ENCODE measurements around the gene FAIM. TPM values are rescaled to one million over a fixed set of nuclear protein-coding genes. Genes with fewer than 3 reads are reported as not detected.
A peak's percentile ranks its signal among the peaks of the same experiment; 100 is the strongest.
"Not testable (repeated sequence)": the region's sequence is repeated elsewhere in the genome, so short reads cannot be mapped to it uniquely, and the experiment has no call there.

FAIM gene
- total RNA-seq, 1 experiment from 2014 or later, result 29.2 TPM

GRCh38 chr3:138560501-138560900 lies 48.1 kb upstream of the FAIM start:
- no peak overlapping the region for H2AFZ ChIP-seq (ENCODE audit: low read length)
- BruUV-seq (replicated peaks), result no TSS peak
- CTCF ChIA-PET, result no interaction called here

GRCh38 chr3:138562902-138563301 lies 45.7 kb upstream of the FAIM start:
- H3F3A ChIP-seq (ENCODE audit: low read length, unreplicated experiment); H2AFZ ChIP-seq (ENCODE audit: low read length); H3K9me2 ChIP-seq (replicated peaks; ENCODE audit: low read length); H3K79me2 ChIP-seq (ENCODE audit: low read length); ATAC-seq; H3K4me1 ChIP-seq (ENCODE audit: insufficient read depth, low read length); H3K9ac ChIP-seq (ENCODE audit: low read length); H3K4me2 ChIP-seq (ENCODE audit: low read length); H4K20me1 ChIP-seq (ENCODE audit: low read length); H3K9me3 ChIP-seq (ENCODE audit: low read length); DNase-seq; H3K27ac ChIP-seq (ENCODE audit: low read length); POLR2A ChIA-PET (ENCODE audit: unreplicated experiment); CTCF ChIA-PET; BruUV-seq (replicated peaks); H3K4me3 ChIP-seq (ENCODE audit: low read length); intact Hi-C loops (cut with micrococcal nuclease); H3K27me3 ChIP-seq (ENCODE audit: low read length): not testable (repeated sequence)
- H3K36me3 ChIP-seq (ENCODE audit: low read depth, low read length), result peaks cover 10% of the 10 kb centered on the region; the same call in 1 of the 2 replicates

More at GRCh38 chr3:138560501-138560900, 48.1 kb upstream of the FAIM start:
- H3K27ac ChIP-seq (ENCODE audit: low read length), result no peak overlapping the region
- ATAC-seq (no peak), DNase-seq (no peak)
- TF ChIP-seq EZH2 (IDR thresholded peaks at IDR 0.05; ENCODE audit: low read length, unreplicated experiment), result no peak
- TF ChIP-seq EZH2phosphoT487 (IDR thresholded peaks at IDR 0.05; ENCODE audit: borderline replicate concordance, low read length), result no peak
- no peak for TF ChIP-seq CTCF (conservative IDR thresholded peaks at IDR 0.05; ENCODE audit: low read depth, low read length)
- H3K4me3 ChIP-seq (ENCODE audit: low read length), result no peak overlapping the region
- intact Hi-C loops (cut with micrococcal nuclease), result no loop called here
- no peaks in the 10 kb centered on the region for H3K9me3 ChIP-seq (ENCODE audit: low read length)
- peaks cover 10% of the 10 kb centered on the region; the same call in 1 of the 2 replicates for H3K36me3 ChIP-seq (ENCODE audit: low read depth, low read length)
- POLR2A ChIA-PET (ENCODE audit: unreplicated experiment), result no interaction called here
- no peak overlapping the region for H3K4me2 ChIP-seq (ENCODE audit: low read length)
- no peaks in the 10 kb centered on the region for H3K9me2 ChIP-seq (replicated peaks; ENCODE audit: low read length)
- H3K9ac ChIP-seq (ENCODE audit: low read length), result no peak overlapping the region
- H3K27me3 ChIP-seq (ENCODE audit: low read length), result no peaks in the 10 kb centered on the region
- H3F3A ChIP-seq (ENCODE audit: low read length, unreplicated experiment), result no peaks in the 10 kb centered on the region
- no peaks in the 10 kb centered on the region for H3K4me1 ChIP-seq (ENCODE audit: insufficient read depth, low read length)
- H3K79me2 ChIP-seq (ENCODE audit: low read length), result no peaks in the 10 kb centered on the region
- H4K20me1 ChIP-seq (ENCODE audit: low read length), result no peaks in the 10 kb centered on the region

GRCh38 chr3:138566293-138566692 lies 42.3 kb upstream of the FAIM start:
- intact Hi-C loops (cut with micrococcal nuclease); H3K4me3 ChIP-seq (ENCODE audit: low read length); H3F3A ChIP-seq (ENCODE audit: low read length, unreplicated experiment); DNase-seq; H3K4me1 ChIP-seq (ENCODE audit: insufficient read depth, low read length); H2AFZ ChIP-seq (ENCODE audit: low read length); H3K4me2 ChIP-seq (ENCODE audit: low read length); H4K20me1 ChIP-seq (ENCODE audit: low read length); H3K9me3 ChIP-seq (ENCODE audit: low read length); ATAC-seq; H3K9ac ChIP-seq (ENCODE audit: low read length); CTCF ChIA-PET; H3K9me2 ChIP-seq (replicated peaks; ENCODE audit: low read length); H3K27me3 ChIP-seq (ENCODE audit: low read length); H3K79me2 ChIP-seq (ENCODE audit: low read length); BruUV-seq (replicated peaks); H3K27ac ChIP-seq (ENCODE audit: low read length); H3K36me3 ChIP-seq (ENCODE audit: low read depth, low read length); POLR2A ChIA-PET (ENCODE audit: unreplicated experiment): not testable (repeated sequence)

- Histone ChIP-seq H3K4me1 (ENCODE audit: insufficient read depth, low read length) (no peaks in the 10 kb centered on the region), H3K4me2 (ENCODE audit: low read length) (no peak overlapping the region), H3K79me2 (ENCODE audit: low read length) (no peaks in the 10 kb centered on the region), H3K9me2 (replicated peaks; ENCODE audit: low read length) (no peaks in the 10 kb centered on the region), H3F3A (ENCODE audit: low read length, unreplicated experiment) (no peaks in the 10 kb centered on the region), H3K27ac (ENCODE audit: low read length) (no peak overlapping the region), H2AFZ (ENCODE audit: low read length) (no peak overlapping the region), H3K27me3 (ENCODE audit: low read length) (no peaks in the 10 kb centered on the region), H3K9ac (ENCODE audit: low read length) (no peak overlapping the region), H4K20me1 (ENCODE audit: low read length) (no peaks in the 10 kb centered on the region), H3K36me3 (ENCODE audit: low read depth, low read length) (peaks cover 2% of the 10 kb centered on the region; the same call in 1 of the 2 replicates), H3K4me3 (ENCODE audit: low read length) (no peak overlapping the region), H3K9me3 (ENCODE audit: low read length) (no peaks in the 10 kb centered on the region)
- CTCF ChIA-PET, result no interaction called here
- intact Hi-C loops (cut with micrococcal nuclease), result no loop called here
- no peak for TF ChIP-seq EZH2phosphoT487 (IDR thresholded peaks at IDR 0.05; ENCODE audit: borderline replicate concordance, low read length)
- TF ChIP-seq CTCF (conservative IDR thresholded peaks at IDR 0.05; ENCODE audit: low read depth, low read length), result peak; percentile 37
- DNase-seq, result peak; percentile 16
- BruUV-seq (replicated peaks), result no TSS peak
- peak; percentile 42; the same call in 1 of the 2 replicates for ATAC-seq
- POLR2A ChIA-PET (ENCODE audit: unreplicated experiment), result no interaction called here
Observed at GRCh38 chr3:138567403-138567802, 41.2 kb upstream of the FAIM start.
